Measurements from ENCODE around the gene ADGRG3.

- no peak for TF ChIP-seq CTCF (IDR thresholded peaks at IDR 0.05)
- no peak for TF ChIP-seq POLR2A (IDR thresholded peaks at IDR 0.05)
Measured at GRCh38 chr16:57622361-57623250, 45.5 kb upstream of the ADGRG3 start.
